Fibroblast of peridontal ligament (primary cell): ENCODE results near the gene RBM5.

Source experiments
- DNase-seq: peaks from one replicate; pipeline ENCODE4 v3.0.0-alpha.2; 2010; ENCODE audit errors: extremely low read depth

RBM5 gene

GRCh38 chr3:50138266-50139200 is 49.8 kb downstream of the RBM5 start:
- no peak for DNase-seq

GRCh38 chr3:50139308-50139707 is 50.6 kb downstream of the RBM5 start:
- DNase-seq = no peak

- no peak for DNase-seq
These were observed 51.2 kb downstream of the RBM5 start for GRCh38 chr3:50139718-50140423.

DNA sequence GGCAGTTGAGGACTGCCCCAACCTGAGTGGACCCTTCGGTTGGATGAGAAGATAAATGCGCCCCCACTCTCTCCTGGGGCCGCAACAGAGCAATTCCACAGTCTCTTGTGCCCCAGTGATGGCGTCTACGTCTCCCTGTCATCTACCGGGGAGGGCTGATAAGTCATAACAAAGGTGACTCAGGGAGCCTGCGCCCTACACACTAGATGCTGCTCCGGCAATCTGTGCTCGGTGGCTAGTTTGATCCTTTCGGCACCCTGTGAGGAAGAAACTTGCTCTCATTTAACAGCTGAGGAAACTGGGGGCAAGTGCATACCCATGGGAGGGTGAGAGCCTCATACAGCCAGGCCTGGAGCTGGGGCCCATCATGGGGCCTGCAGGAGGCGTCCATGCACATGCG is 52.3 kb downstream of the RBM5 start:
- DNase-seq = no peak

- no peak for DNase-seq
These were observed 57.7 kb downstream of the RBM5 start for GRCh38 chr3:50146316-50146901.

GRCh38 chr3:50147016-50147415 is 58.3 kb downstream of the RBM5 start:
- DNase-seq = no peak

DNA sequence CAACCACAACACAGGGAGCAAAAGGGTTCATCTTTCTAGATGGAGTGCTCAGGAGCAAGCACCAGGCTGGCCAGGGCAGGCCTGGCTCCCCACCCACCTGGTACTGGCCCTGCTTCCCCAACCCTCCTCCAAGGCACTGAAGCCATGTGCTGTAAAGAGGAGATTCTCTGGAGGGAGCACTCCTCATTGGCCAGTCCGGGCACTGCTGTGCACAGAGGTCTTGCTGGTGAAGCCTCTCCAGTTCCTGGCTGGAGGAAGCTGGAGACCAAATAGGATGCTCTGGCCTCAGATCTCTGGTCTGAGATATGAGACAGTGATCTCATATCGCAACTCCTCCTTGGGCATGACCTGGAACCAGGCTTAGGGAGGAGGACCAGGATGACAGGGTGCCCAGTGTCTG is 58.7 kb downstream of the RBM5 start:
- no peak for DNase-seq

DNA sequence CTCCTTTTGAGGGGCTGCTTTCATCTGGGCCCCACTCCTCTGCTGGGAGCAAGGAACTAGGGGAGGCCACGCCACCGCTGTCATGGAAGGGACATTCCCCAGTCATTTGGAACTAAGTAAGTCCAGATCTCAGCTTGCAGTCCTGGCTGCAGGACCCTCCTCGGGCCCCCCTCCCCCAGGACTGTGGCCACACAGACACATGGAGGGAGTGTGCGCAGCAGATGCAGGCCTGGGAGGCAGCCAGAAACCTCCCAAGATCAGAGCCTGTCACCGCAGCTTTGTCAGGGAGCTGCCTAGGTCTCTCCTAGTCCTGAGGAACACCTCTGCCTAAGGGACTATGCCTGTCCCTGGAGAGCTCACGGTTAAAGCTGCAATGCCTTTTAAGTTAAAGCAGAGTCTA is 59.1 kb downstream of the RBM5 start:
- peak; percentile 17 for DNase-seq

DNA sequence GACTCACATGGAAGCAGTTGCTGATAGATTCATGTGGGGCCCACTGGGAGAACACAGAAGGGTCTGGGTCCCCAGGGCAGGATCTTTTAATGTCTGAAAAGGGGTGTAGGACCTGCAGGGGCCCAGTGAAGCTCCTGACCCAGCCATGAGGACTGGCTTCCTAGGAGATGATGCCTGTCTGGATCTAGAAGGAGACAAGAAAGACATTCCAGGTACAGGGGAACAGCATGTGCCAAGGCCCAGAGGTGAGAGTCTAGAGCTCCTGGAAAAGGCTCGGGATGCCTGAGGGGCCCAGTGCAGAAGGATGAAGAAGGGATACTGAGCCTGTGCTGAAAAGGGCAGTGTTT is 61.7 kb downstream of the RBM5 start:
- no peak for DNase-seq

DNA sequence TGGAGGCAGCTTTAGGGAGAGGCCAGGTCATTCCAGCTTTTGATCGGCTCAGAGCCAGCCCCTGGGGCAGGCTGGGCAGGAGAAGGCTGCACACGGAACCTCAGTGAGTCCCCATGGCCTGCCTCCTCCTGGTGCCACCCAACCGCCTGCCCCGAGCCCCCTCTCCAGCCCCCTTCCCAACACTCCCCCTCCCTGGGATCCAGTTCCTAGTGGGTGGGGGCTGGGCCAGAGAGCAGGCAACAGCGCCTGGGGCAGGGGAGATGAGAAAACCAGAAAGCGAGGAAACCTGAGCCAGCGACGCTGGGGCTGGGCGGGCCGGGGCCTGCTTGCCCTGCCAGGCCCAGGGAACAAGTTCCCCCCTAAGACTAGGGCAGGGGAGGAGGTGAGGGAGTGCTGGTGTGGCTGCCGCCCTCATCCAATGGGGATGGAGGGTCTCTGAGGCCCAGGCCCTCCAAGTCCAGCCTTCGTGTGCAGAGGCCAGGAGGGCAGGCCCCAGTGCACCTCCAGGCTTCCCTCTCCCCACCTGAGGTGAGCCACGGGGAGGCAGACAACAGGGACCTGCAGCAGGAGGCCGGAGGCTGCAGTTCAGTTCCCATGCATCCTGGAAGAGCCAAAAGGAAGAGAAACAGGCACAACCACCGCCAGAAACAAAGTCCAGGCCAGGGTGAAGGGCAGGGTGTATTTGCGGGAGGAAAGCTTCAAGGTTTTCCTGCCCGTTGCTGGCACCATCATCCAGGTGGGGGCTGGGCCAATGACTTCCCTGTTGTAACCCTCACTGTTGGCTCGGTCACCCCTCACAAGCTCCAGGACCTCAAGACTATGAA is 62.4 kb downstream of the RBM5 start:
- DNase-seq = no peak

GRCh38 chr3:50151728-50152127 is 63.0 kb downstream of the RBM5 start:
- no peak for DNase-seq

DNA sequence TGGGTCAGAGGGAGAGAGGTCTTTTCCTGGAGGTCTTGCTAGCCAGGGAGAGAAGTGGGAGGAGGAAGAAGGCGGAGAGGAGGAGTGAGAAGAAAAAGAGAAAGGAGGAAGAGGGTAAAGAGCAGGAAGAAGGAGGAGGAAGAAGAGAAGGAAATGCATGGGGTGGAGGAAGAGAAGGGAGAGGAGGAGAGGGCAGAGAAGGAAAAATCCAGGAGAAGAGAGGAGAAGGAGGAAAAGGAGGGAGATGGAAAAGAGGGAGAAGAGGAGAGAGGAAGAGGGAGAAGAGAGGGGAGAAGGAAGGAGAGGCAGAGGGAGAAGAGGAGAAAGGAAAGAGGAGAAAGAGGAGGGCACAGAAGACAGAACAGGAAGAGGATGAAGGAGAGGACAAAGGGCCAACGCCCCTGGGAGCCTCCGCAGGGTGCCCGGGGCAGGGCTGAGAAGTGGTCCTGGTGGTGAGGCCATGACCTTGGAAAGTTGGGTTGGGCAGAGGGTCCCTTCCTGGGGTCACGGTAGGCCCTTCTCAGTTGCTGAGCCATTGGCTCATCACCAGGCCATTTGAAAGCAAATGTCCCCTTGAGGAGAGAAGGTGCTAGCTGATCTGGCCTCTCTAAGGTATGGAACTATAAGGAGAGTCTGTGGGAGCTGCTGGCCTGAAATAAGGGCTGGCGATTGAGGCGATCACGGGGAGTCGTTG is 65.2 kb downstream of the RBM5 start:
- no peak for DNase-seq

DNA sequence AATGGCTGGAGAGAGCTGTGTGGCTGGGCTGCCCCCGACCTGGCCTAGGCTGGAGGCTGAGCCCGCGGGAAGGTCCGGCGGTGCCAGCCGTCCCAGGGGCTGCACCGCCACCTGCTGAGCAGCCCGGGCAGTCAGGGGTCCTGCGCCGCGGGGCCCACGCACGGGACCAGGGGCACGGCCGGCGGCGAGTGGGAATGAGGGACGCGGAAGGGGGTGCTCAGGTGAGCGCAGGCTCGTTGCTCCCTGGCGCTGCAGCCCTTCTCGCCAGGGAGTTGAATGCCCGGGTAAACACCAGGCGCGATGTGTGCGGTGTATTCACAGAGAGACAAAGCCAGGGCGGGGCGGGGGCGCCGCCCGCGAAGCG is 65.7 kb downstream of the RBM5 start:
- DNase-seq = no peak

GRCh38 chr3:50154840-50155490 is 66.2 kb downstream of the RBM5 start, which contains the start of gene SEMA3F:
TSS of gene SEMA3F (plus strand) at chr3:50155324. CDS start at chr3:50159623, 4,299 bp downstream.
- peak; percentile 29 for DNase-seq

DNA sequence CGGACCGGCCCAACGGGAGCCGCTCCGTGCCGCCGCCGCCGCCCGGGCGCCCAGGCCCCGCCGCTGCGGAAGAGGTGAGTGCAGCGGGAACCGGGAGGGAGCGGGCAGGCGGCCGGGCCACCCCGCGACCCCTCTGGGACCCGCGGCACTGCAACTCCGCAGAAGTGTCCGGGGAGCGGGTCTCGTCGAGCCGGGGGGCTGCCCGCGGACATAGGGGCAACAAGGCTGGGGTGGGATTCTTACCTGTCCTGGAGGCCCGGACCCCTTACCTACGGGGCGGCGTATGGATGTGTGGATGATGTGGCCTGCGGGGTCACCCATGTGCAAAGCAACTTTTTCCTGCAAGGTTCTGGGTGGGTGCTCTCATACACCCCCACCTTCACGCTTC is 66.8 kb downstream of the RBM5 start:
- DNase-seq = no peak

DNA sequence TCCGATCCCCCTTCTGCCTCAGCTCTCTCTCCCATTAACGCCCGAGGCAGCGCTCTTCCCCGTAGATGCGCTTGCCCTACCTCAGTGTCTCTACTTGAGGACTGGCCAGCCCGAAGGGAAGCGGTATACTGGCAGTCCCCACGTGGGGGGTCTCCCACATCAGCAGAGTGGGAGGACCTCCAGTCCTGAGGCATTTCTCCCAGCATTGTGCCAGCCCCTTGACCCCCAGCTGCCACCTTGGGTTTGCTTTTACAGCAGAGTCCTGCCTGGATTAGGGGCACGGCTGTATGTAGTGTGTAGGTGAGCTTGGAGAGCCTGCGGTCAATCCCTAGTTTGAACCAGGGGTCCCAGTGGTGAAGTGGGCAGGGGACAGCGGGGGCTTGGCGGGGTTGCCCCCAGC is 67.2 kb downstream of the RBM5 start:
- no peak for DNase-seq

- DNase-seq = no peak
These were observed 68.1 kb downstream of the RBM5 start for GRCh38 chr3:50156549-50157493.

- DNase-seq = no peak
These were observed 69.3 kb downstream of the RBM5 start for GRCh38 chr3:50157827-50158529.

DNA sequence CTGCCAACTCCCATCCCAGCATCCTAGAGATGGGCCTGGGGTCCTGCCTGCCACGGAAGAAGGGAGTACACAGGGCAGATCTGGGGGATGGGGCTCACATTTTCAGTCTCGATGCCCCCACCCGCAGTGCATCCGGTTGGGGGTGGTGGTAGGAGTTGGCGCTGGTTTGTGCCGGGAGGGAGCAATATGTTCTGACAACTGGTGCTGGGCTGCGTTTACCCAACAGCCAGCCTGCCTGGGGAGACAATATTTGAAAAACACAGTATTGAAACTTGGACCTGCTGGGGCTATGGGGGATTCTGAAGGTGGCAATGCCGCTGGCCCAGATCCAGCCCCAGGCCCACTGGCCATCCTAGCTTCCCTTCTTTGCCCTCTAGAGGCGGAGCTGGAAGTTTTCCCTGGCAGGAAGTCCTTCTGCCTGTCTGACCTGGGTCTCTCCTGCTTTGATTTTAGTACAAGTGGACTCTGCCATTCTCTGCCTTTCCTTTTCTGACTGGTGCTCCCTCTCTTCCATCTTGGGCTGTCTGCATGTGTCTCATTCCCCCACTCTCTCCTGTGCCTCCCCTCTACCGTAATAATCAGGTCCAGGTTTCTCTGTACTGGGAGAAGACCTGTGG is 69.9 kb downstream of the RBM5 start:
- DNase-seq = no peak
